AG08396 (cell line): ENCODE measurements around the gene UQCR10.

ENCODE experiments used
- DNase-seq: peaks from one replicate; pipeline ENCODE4 v3.0.0; 2012; ENCODE audit warnings: low spot score, mixed read lengths

Gene UQCR10

DNA sequence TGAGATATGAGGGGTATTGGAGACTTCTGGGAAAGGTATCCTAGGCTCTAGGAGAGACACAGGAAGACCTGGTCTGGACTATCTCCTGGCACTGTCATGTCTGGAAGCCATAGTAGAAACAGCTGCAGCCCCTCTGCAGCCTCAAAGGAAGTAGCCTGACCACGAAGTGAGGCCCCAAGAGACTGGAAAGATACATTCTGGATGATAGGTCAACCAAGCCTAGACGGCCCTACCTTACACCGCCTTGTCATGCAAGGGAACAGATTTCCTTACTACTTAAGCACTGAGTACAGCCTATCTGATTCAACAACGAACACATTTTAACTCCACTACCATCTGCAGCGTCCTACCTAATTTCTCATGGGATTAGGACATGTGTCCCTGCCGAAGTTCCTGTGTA is 31.1 kb downstream of the UQCR10 start:
- no peak for DNase-seq

DNA sequence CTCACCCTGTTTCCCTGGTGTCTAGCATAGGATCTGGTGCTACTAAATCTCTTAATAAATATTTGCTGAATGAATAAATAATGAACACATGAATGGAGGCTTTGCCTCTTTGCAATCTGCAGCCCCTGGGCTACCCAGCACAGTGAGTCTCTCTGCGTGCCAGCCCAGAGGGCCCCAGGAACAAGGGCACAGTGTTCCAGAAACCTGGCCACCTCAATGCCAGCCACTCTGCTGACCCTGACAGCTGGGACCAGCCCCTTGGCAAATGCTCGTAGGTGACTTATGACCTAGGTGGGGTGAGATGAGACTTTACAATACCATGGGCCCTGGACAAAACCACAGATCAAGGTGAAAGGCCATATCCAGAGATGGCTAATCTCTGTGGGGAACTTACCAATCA is 31.6 kb downstream of the UQCR10 start:
- no peak for DNase-seq

DNA sequence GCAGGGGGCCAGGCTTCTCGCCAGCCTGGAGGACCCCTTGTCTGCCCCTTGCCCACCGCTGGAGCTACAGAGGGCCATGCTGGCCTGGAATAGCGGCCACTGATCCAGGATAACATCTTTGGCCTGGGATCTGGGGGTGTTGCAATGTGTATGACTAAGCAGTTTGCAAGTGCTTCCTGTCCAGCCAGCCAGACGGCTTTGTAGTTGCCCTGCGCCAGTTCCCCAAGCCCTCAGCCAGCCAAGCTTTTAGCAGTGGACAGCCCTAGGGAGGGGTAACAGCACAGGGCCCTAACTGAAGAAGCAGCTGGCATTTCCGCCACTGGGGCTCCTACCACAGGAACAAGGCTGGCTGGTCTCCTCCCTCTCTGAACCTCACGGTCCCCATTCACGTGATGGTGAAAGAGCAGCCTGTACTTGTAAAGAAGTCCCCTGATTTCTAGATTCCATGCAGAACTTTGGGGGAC is 32.1 kb downstream of the UQCR10 start:
- peak; percentile 93 for DNase-seq

- no peak for DNase-seq
These were observed 34.0 kb downstream of the UQCR10 start for GRCh38 chr22:29801153-29801552.

DNA sequence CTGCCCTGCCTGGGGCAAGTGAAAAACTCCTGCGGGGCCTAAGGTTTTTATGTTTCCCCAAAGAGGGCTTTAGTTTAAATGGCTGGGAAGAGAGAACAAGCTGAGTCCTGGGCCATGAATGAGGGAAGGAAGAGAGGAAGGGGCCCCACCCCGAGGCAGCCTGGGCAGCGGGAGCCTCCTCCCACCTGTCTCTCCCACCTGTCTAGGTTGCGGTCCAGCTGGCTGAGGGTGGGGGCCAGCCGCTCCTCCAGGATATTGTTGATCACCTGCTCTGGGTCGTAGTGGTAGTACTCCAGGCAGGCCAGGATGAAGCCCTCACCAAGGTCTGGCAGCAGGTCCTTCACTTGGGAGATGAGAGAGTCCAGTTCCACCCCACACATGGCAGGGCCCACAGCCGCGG is 34.6 kb downstream of the UQCR10 start:
- no peak for DNase-seq

DNA sequence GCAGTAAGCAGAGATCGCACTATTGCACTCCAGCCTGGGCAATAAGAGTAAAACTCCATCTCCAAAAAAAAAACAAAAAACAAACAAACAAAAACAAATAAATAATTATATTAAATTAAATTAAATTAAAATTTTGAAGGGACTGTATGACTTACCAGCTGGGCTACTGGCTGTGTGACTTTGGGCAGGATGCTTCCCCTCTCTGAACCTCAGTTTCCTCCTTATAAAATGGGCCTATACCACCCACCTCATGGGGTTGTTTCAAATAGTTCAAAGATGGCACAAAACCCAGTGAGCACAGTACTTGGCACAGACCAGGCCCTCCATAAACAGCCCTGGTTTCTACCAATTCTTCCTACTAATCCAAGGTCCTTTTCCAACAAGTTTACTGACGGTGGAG is 36.0 kb downstream of the UQCR10 start:
- DNase-seq = no peak

DNA sequence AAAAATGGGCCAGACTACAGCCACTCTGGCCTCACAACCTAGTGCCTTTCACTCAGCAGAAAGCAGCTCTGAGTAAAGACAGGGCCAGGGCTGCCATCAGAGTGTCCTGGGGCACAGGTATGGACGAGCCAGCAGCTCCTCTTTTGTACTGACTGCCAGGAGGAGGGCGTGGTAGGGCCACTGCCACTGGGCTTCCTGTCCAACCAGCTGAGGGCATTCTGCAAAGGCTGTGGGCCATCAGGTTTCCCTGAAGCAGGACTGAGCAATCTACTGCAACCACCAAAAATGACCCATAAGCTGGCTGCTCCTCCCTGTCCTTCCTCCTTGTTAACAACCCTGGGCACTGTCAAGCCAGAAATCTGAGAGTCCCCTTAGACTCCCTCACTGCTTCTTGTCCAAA is 37.8 kb downstream of the UQCR10 start:
- no peak for DNase-seq

DNA sequence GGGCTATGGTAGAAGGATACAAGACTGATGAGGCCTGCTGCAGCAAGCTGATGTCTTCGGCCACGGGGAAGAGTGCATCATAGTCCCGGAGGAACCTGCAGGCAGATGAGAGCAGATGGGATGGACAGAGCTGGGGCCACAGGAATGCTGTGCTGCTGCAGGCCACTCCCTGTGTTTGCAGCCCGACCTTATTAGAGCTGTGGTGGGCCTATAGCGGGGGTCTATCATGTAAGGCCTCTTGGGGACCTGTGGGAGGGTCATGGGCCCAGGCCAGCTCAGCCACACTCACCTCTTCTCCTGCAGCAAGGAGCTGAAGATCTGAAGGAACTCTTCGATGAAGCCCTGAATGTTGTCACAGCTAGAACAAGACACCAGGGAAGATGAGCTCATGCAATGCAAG is 39.0 kb downstream of the UQCR10 start:
- no peak for DNase-seq

DNA sequence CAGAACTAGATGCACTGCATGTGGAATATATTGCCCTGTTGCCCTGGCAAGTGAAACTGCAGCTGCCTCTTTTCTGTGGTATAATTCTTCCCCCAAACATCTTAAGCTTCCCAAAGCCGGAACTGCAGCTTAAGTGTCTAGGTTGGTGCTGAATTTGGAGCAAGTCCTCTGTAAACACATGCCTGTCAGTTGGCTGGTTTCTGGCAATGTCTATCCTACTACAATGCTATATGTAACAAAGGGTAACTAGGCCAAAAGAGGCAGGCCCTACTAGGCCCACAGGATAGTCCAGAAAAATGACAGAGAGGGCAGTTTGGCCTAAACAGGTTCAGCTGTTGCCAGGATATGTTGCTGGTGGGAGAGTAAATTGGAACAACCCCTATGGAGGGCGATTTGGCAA is 43.0 kb downstream of the UQCR10 start:
- DNase-seq = no peak

- no peak for DNase-seq
These were observed 44.2 kb downstream of the UQCR10 start for GRCh38 chr22:29811377-29811776.

DNA sequence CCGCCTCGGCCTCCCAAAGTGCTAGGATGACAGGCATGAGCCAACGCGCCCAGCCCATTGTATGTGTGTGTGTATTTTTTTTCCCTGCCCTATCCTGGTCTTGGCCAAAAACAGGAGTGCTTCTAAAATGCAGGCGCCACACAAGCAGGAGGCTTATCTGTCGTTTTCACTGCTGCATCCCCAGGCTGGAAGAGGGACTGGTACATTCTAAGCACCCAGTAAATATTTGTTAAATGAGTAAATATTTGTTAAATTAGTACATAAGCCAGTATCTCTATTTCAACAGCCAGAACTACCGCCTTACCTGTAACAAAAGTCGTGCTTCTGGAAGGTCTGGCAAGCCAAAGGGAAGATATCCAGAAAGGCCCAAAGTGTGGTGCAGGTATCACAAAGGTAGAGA is 46.0 kb downstream of the UQCR10 start:
- DNase-seq = no peak

- DNase-seq = no peak
These were observed 46.4 kb downstream of the UQCR10 start for GRCh38 chr22:29813563-29813962.

DNA sequence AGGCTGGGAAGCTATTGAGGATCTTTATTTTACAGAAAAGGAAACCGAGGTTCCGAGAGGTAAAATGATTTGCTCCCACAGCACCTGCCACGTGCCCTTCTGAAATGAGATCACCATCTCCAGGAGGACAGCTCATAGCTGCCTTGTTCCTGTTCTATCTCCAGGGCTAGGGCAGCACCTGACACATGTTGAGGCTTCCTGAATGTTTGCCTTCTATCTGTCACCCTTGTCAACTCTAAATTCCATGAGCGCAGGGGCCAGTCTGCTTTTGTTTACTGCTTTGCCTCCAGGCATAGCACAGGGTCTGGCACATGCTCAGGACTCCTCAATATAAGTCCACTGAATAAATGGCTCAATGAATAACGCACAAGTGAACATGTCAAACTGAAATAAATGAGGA is 46.8 kb downstream of the UQCR10 start:
- DNase-seq = no peak

DNA sequence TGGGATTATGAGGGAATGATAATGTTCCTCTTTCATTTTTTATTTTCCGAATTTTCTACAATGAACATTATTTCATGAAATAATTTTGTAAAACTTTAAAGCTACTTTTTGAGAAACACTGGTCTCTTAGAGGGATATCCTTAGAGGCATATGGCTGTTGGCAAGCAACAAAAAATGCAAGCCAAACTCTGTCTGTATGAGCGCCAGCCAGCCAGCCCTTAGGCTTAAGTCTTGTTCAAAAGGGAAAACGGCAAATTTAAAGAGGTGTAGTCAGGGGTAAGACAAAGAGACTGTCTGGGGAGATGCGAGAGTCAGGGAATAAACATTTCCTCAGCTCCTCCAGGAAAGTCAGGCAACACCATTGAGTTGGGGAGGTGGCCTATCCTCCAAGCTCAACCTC is 48.4 kb downstream of the UQCR10 start:
- DNase-seq = no peak

- no peak for DNase-seq
These were observed 49.0 kb downstream of the UQCR10 start for GRCh38 chr22:29816128-29816527.

- no peak for DNase-seq
These were observed 49.4 kb downstream of the UQCR10 start for GRCh38 chr22:29816539-29816938.

DNA sequence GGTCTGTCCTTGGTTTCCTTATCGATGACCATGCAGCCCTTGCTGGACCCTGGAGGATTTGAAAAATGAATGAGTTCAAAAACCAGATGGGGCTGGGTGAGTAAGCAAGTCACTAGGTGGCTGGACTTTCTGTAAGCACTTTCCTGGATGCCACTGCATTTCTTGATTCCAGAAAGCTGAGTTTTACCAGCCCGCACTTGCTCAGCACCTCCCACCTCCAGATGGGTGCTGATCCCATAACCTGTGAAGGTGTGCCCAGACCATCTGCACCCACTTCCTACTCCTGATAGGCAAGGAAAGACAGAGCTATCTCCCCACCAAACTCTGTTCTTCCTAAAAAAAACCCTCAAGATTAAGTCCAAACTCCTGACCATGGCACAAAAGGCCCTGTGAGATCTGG is 49.8 kb downstream of the UQCR10 start:
- DNase-seq = no peak

DNA sequence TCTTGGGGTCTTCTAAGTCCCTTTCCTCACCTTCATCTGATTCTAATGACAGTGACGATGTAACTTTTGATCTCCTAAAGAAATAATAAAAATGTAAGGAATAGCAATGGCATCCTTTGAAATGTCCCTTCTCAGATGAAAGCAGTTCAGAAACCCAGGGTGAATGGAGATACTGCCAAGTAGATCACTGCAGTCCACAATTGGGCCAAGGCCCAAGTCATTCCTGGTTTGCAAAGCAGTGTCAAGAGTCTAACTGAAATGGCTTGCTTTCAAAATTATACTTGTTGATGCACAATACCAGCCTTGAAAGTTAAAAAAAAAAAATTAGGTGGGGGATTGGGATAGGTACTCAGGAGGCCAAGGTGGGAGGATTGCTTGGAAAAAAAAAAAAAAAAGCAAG is 50.6 kb downstream of the UQCR10 start:
- no peak for DNase-seq

GRCh38 chr22:29819501-29819900 is 52.3 kb downstream of the UQCR10 start:
- no peak for DNase-seq
